GM18520 (cell line): ENCODE results near the gene B3GNT3.
A peak's percentile ranks its signal among the peaks of the same experiment; 100 is the strongest.

Source experiments
- ATAC-seq: cut with Tn5 transposase; IDR thresholded peaks from one replicate; pipeline ENCODE4 v1.9.1; 2021; ENCODE audit not compliant: unreplicated experiment

B3GNT3 gene

GRCh38 chr19:17794731-17795494 is at the start of gene B3GNT3:
Gene B3GNT3 (plus strand): TSS chr19:17795138. CDS start chr19:17807808, 12,670 bp downstream.
- no peak for ATAC-seq

GRCh38 chr19:17747205-17748098 is 47.5 kb upstream of the B3GNT3 start:
- peak; percentile 70 for ATAC-seq

DNA sequence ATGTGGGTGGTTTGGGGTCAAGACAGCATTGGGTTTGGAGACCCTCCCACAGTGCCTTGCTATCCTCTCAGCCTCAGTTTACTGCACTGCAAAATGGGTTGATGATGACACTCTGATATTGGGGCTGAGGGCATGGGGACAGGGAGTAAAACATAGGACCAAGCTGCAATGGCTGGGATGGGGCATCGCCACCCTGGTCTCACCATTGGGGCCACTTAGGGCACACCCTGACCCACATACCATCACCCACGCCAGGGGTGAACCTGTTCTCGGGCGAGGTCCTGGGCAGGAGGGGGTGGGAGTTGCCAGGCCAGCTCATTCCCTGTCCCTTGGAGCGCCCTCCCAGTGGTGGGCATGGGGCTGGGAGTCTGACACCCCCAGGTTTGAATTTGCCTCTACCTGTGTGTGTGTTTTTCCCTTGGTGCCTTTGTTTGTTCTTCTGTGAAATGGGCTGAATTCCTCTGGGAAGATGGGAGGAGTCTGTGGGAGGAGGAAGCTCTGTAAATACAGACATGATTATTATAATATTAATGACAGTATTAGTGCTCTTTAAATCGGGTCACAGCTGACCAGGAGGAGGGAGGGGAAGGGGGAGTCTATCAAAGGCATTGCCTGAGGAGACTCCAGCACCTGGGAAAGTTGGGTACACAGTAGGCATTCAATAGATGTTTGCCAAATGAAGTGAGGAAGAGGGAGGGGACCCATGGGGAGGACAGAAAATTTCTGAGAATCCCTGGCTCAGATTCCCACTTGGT is 45.9 kb upstream of the B3GNT3 start:
- ATAC-seq: no peak

- no peak for ATAC-seq
These were observed 45.0 kb upstream of the B3GNT3 start for GRCh38 chr19:17749912-17750317.

DNA sequence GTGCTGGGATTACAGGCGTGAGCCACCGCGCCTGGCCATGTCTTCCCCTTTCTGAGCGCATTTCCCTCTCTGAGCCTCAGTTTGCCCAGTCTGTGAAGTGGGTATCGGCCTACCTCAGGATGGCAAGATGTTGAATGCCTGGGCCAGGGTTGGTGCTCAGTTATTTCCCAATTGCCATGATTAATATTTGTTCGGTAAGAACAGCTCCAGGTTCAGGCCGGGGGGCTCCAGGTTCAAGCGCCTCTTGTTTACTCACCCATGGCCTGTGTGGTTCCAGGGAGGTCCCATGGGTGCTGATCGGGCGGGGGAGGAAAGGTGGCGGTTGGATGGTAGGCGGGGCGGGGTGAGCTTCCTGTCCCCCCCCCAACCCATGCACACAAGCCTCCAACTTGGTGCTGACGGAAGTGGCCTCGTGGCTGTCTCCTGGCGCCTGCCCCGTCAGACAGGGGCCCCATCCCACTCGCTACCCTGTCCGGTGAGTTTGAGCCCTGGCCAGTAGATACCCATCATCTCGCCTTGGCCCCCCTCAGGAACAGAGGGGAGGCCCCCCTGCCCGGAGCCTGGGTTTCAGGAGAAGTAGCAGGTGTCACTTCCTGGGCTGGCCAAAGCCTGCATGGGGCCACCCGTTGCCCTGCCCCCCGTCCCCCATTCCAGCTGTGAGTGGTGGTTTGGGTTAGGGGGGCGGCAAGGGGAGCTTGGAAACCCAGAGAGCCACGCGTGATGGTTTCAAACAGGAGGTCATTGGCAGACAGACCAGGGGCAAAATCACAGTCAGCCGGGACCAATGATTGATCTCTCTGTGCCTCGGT is 43.6 kb upstream of the B3GNT3 start, which contains the start of gene FCHO1:
TSS of gene FCHO1 (plus strand) at position 375 of the 809 bp plus-strand sequence. CDS start 3,688 bp downstream, outside the sequence.
- no peak for ATAC-seq

- no peak for ATAC-seq
These were observed 43.0 kb upstream of the B3GNT3 start for GRCh38 chr19:17751912-17752273.

- no peak for ATAC-seq
These were observed 41.9 kb upstream of the B3GNT3 start for GRCh38 chr19:17752865-17753639.

DNA sequence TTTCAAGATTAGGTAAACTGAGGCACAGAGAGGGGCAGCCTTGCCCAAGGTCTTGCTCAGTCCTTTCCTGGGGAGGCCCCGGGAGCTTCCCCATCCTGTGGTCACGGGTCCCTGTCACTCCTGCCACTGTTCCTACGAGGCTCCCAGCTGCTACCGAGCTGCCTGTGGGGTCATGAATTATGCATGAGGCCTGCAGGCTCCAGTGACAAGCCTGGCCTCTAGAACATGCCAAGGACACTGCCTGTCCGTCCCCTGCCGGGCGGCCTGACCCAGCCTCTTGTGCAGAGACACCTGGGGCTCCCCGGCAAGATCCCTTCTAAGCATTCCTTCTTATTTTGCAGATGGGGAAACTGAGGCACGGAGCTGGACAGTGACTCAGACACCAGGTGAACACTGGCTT is 41.0 kb upstream of the B3GNT3 start:
- no peak for ATAC-seq

DNA sequence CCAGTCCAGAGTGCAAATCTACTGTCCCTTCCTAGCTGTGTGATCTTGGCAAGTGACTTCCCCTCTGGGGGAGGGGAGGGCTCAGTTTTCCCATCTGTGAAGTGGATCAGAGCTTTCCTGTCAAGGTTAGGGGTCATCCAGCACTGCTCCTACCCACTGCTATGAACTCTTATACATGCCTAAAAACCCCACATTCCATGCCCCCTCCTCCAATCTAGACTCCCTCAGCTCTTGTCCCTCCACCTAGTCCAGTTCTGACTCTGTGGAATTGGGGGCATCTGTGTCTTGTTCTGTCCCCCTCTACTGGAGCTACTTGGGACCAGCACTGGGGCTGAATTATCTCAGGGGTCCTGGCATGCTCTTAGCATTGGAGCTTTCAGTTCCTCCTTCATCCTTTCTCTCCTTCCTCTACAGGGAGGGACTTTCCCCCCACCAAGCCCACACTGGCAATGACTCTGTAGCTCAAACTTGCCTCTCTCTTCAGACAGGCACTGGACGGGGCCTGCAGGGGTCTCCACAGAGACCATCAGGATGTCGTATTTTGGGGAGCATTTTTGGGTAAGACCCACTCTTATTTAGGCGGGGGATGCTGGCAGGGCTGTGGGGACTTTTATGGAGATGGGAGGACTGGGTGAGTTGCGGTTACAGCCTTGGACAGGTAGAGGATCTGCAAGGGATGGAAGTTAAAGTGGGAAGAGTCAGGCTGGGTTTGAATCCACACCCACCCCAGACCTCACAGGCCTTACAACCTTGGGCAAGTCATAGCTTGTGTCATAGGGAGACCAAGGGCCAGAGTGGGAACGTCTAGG is 40.1 kb upstream of the B3GNT3 start:
- peak; percentile 38 for ATAC-seq

DNA sequence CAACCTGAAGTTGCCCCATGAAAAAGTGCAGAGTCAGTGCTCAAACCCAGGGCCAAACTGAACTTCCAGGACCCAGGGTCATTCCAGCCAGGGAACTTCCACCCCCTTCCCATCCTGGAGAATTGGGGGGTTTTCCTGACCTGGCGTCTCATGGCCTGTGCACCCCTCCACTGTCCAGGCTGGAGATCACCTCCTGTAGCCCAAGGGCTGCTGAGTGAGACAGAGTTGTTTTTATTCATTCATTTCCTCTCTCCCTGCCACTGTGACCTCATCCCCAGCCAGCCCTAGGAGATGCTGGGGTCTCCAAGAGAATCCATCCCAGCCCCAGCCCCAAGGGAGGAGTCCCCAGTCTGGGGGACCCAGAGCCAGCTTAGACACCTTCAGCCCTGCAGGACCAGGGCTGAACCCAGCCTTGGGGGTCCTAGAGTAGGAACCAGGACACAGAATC is 39.5 kb upstream of the B3GNT3 start:
- ATAC-seq: no peak

DNA sequence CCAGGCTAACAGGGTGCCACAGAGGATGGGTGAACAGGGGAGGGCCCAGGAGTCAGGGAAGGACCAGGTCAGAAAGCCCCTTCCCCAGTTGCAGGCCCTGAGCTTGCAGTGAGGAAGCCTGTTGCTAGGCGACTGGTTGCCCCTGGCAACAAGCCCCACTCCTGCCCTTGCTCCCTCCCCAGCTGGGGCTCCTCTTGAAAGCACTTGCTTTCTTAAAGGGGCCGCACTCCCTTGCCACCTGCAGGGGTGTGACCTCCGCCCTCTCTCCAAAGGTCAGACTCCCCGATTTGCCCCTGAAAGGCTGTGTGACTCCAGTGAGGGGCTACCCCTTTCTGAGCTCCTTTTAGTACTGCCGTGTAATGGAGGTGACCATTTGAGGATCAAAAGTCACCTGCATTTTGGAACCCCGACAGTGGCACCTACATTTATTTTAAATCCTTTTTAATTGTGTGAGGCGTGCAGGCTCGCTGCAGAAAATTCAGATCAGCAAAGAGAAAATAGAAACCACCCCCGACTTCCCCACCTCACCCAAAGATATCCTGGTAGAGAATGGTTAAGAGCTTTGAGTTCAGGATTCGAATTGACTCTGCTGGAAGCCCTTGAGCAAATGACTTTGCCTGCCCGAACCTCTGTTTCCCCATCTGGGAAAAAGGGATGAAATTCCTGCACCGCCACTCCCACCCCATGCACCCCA is 38.8 kb upstream of the B3GNT3 start:
- ATAC-seq: no peak

GRCh38 chr19:17757125-17757524 is 37.8 kb upstream of the B3GNT3 start:
- ATAC-seq: no peak

DNA sequence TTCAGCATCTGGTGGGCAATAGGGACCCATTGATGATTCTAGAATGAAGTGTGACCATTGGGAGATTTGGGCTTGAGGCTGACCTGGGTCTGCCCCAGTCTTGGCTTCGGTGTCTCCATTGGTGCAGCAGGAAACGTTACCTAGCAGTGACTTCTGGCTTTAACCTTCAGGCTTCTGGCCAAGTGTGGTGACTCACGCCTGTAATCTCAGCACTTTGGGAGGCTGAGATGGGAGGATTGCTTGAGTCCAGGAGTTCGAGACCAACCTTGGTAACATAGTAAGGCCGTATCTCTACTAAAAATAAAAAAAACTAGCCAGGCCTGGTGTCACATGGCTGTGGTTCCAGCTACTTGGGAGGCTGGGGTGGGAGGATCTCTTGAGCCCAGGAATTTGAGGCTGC is 36.4 kb upstream of the B3GNT3 start:
- ATAC-seq: no peak

GRCh38 chr19:17761148-17761547 is 33.8 kb upstream of the B3GNT3 start:
- no peak for ATAC-seq

GRCh38 chr19:17762505-17763229 is 32.3 kb upstream of the B3GNT3 start:
- ATAC-seq: no peak

GRCh38 chr19:17764348-17764747 is 30.6 kb upstream of the B3GNT3 start:
- ATAC-seq: no peak

DNA sequence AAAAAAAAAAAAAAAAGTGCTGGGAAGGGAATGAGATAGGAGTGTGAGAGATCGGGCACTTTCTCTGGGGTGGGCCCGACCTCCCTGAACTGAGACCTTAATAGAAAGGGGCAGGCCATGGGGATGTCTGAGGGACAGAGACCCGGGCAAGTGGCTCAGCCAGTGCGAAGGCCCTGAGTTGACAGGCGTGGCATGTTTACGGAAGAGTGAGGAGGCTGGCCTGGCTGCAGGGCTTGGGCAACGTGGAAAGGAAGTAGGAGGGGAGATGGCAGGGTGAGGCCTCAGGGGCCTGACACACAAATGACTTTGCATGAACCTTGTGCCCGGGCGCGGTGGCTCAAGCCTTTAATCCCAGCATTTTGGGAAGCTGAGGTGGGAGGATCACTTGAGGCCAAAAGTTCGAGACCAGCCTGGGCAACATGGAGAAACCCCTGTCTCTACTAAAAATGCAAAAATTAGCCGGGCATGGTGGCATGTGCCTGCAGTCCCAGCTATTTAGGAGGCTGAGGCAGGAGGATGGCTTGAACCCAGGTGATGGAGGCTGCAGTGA is 29.8 kb upstream of the B3GNT3 start:
- ATAC-seq: no peak
